HL-60 (cell line): Measurements from ENCODE around the gene GAB1.

Source experiments
- DNase-seq, 2 experiments: peaks; one replicate each; pipeline ENCODE4 v3.0.0-alpha.2; 2010 to 2020; ENCODE audit warnings: low read depth in 1 of 2, low spot score in 1 of 2
- H3K27ac ChIP-seq: fragments of 250-450 bp; sonication (Bioruptor Pico); replicated peaks from 2 replicates; pipeline ENCODE4 v1.5.1; 2020; ENCODE audit warnings: mild to moderate bottlenecking, moderate library complexity
- H3K27me3 ChIP-seq: fragments of 250-450 bp; sonication (Bioruptor Pico); 2 replicates; pipeline ENCODE4 v1.5.1; 2021; ENCODE audit warnings: mild to moderate bottlenecking, moderate library complexity; ENCODE audit not compliant: insufficient read depth, poor library complexity, severe bottlenecking
- H3K4me3 ChIP-seq: replicated peaks from 2 replicates; pipeline ENCODE4 v1.5.1; 2011; ENCODE audit warnings: mild to moderate bottlenecking, control low read depth, low read length; ENCODE audit not compliant: insufficient read depth
- CTCF ChIP-seq: IDR thresholded peaks from one replicate; pipeline ENCODE4 v1.5.1; 2011; ENCODE audit warnings: low read length, control low read depth, inconsistent platforms; ENCODE audit not compliant: insufficient read depth
- GABPA ChIP-seq: IDR thresholded peaks from 2 replicates; pipeline ENCODE4 v1.6.1; 2012; ENCODE audit warnings: low read depth
- POLR2AphosphoS5 ChIP-seq: IDR thresholded peaks from 2 replicates; pipeline ENCODE4 v1.6.1; 2012; ENCODE audit warnings: low read depth
- REST ChIP-seq: IDR thresholded peaks from 2 replicates; pipeline ENCODE4 v1.6.1; 2012; ENCODE audit warnings: low read depth; ENCODE audit not compliant: insufficient replicate concordance
- SPI1 ChIP-seq: IDR thresholded peaks from 2 replicates; pipeline ENCODE4 v1.6.1; 2012; ENCODE audit warnings: low read depth, mild to moderate bottlenecking, borderline replicate concordance

Gene GAB1

GRCh38 chr4:143289370-143289769 is 47.3 kb upstream of the GAB1 start:
- Histone ChIP-seq H3K27ac (no peak overlapping the region), H3K4me3 (no peak overlapping the region), H3K27me3 (no peaks in the 10 kb centered on the region)
- no peak for DNase-seq
- TF ChIP-seq GABPA (no peak), SPI1 (peak; percentile 77), REST (no peak), POLR2AphosphoS5 (no peak), CTCF (no peak)

- TF ChIP-seq GABPA (no peak), POLR2AphosphoS5 (no peak), CTCF (no peak), REST (no peak), SPI1 (no peak)
- DNase-seq: no peak
- H3K4me3 ChIP-seq: no peak overlapping the region
- H3K27ac ChIP-seq: no peak overlapping the region
- H3K27me3 ChIP-seq: no peaks in the 10 kb centered on the region
These were observed 45.4 kb upstream of the GAB1 start for GRCh38 chr4:143291314-143291713.

GRCh38 chr4:143292858-143293257 is 43.8 kb upstream of the GAB1 start:
- no peak for DNase-seq

More at GRCh38 chr4:143292858-143293257, 43.8 kb upstream of the GAB1 start:
- Histone ChIP-seq H3K4me3 (no peak overlapping the region), H3K27ac (no peak overlapping the region), H3K27me3 (no peaks in the 10 kb centered on the region)
- TF ChIP-seq SPI1 (no peak), CTCF (no peak), GABPA (no peak), POLR2AphosphoS5 (no peak), REST (no peak)
